HG03139 (cell line): Measurements from ENCODE around the gene PAIP2B.
"Not testable (repeated sequence)": the region's sequence is repeated elsewhere in the genome, so short reads cannot be mapped to it uniquely, and the experiment has no call there.

Experiments used
- ATAC-seq: cut with Tn5 transposase; IDR thresholded peaks from one replicate; pipeline ENCODE4 v1.9.1; 2021; ENCODE audit not compliant: unreplicated experiment

PAIP2B gene

GRCh38 chr2:71220743-71221142 lies 6.2 kb downstream of the PAIP2B start:
- no peak for ATAC-seq

GRCh38 chr2:71216501-71216900 lies 10.4 kb downstream of the PAIP2B start:
- no peak for ATAC-seq

GRCh38 chr2:71215447-71215846 lies 11.5 kb downstream of the PAIP2B start:
- ATAC-seq: no peak

- ATAC-seq: no peak
Observed at GRCh38 chr2:71212336-71212735, 14.6 kb downstream of the PAIP2B start.

GRCh38 chr2:71210292-71210691 lies 16.6 kb downstream of the PAIP2B start:
- ATAC-seq: no peak

GRCh38 chr2:71208756-71209155 lies 18.1 kb downstream of the PAIP2B start:
- ATAC-seq: no peak

- ATAC-seq: no peak
Observed at GRCh38 chr2:71207601-71208000, 19.3 kb downstream of the PAIP2B start.

- ATAC-seq: no peak
Observed at GRCh38 chr2:71206271-71206670, 20.6 kb downstream of the PAIP2B start.

GRCh38 chr2:71191570-71191943 lies 35.3 kb downstream of the PAIP2B start:
- ATAC-seq: no peak

- ATAC-seq: no peak
Observed at GRCh38 chr2:71190656-71191569, 36.0 kb downstream of the PAIP2B start.

GRCh38 chr2:71187589-71187988 lies 39.3 kb downstream of the PAIP2B start:
- no peak for ATAC-seq

GRCh38 chr2:71186973-71187372 lies 39.9 kb downstream of the PAIP2B start:
- no peak for ATAC-seq

- not testable (repeated sequence) for ATAC-seq
Observed at GRCh38 chr2:71183306-71184115, 43.4 kb downstream of the PAIP2B start.

- ATAC-seq: no peak
Observed at GRCh38 chr2:71181316-71181715, 45.6 kb downstream of the PAIP2B start.

GRCh38 chr2:71178836-71179235 lies 48.1 kb downstream of the PAIP2B start:
- ATAC-seq: not testable (repeated sequence)

GRCh38 chr2:71174207-71174606 lies 52.7 kb downstream of the PAIP2B start:
- no peak for ATAC-seq

- no peak for ATAC-seq
Observed at GRCh38 chr2:71173096-71173495, 53.8 kb downstream of the PAIP2B start.

- no peak for ATAC-seq
Observed at GRCh38 chr2:71166812-71167211, 60.1 kb downstream of the PAIP2B start.

- no peak for ATAC-seq
Observed at GRCh38 chr2:71157124-71157793, 69.6 kb downstream of the PAIP2B start.

GRCh38 chr2:71156573-71156972 lies 70.3 kb downstream of the PAIP2B start:
- no peak for ATAC-seq

- ATAC-seq: no peak
Observed at GRCh38 chr2:71155846-71156245, 71.1 kb downstream of the PAIP2B start.
